Ectodermal cell (in vitro differentiated cells): ENCODE results near the gene SLC2A3.
"Not testable (repeated sequence)": the region's sequence is repeated elsewhere in the genome, so short reads cannot be mapped to it uniquely, and the experiment has no call there.

ENCODE experiments used
- H3K27ac ChIP-seq: 2 replicates; pipeline ENCODE4 v1.7.0; 2013; ENCODE audit warnings: mild to moderate bottlenecking, low read depth, low read length; ENCODE audit not compliant: insufficient read depth, poor library complexity, severe bottlenecking
- H3K27me3 ChIP-seq: 2 replicates; pipeline ENCODE4 v1.7.0; 2013; ENCODE audit warnings: mild to moderate bottlenecking, low read length; ENCODE audit not compliant: insufficient read depth, control insufficient read depth, poor library complexity, severe bottlenecking
- H3K36me3 ChIP-seq: one replicate; pipeline ENCODE4 v1.7.0; 2013; ENCODE audit warnings: low read length; ENCODE audit not compliant: control insufficient read depth, insufficient read depth
- H3K4me1 ChIP-seq: one replicate; pipeline ENCODE4 v1.7.0; 2013; ENCODE audit warnings: low read length; ENCODE audit not compliant: control insufficient read depth, insufficient read depth
- H3K4me3 ChIP-seq: 2 replicates; pipeline ENCODE4 v1.7.0; 2013; ENCODE audit warnings: low read depth, low read length, control low read depth; ENCODE audit not compliant: insufficient read depth
- H3K9me3 ChIP-seq: 2 replicates; pipeline ENCODE4 v1.7.0; 2013; ENCODE audit warnings: mild to moderate bottlenecking, low read length, moderate library complexity; ENCODE audit not compliant: control insufficient read depth
- WGBS, 2 experiments: methylation state at CpG; one replicate each; pipeline ENCODE4 v1.1.7; 2013; ENCODE audit warnings: missing lambda C conversion rate in 2 of 2; 5-methylcytosine and 5-hydroxymethylcytosine counted together

SLC2A3 gene

GRCh38 chr12:7972269-7972668 is 36.3 kb upstream of the SLC2A3 start:
- H3K4me1 ChIP-seq, H3K4me3 ChIP-seq, H3K9me3 ChIP-seq, H3K36me3 ChIP-seq, H3K27me3 ChIP-seq, H3K27ac ChIP-seq: not testable (repeated sequence)
- 80% methylated on average over 3 of the region's 9 CpGs; no CpG with 5 or more reads in 1 of the 2 experiments for WGBS, 2 experiments

DNA sequence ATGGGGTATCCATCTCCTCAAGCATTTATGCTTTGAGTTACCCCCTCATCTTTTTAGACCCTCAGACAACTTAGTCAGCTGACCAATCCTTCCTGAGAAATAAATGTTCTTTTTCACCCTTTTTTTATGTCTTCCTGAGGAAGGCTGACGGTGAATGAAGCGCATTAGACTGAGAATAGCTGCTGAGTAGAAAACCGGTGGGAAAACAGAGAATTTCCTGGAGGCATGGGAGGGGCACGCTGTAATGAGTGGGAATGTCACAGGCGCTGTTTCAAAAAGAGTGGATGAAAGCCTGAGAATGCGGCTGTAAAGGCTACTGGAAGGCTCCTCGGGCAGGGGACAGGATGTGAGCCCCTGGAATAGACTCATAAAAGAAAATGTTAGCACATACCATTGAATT is 35.8 kb upstream of the SLC2A3 start:
- not testable (repeated sequence) for H3K4me1 ChIP-seq, H3K27me3 ChIP-seq, H3K9me3 ChIP-seq, H3K36me3 ChIP-seq, H3K27ac ChIP-seq, H3K4me3 ChIP-seq
- WGBS, 2 experiments = 50% methylated on average over 1 of the region's 7 CpGs; no CpG with 5 or more reads in 1 of the 2 experiments

GRCh38 chr12:7970475-7971252 is 34.7 kb upstream of the SLC2A3 start:
- Histone ChIP-seq H3K4me3 (peak overlapping the region; percentile 35), H3K36me3 (no peaks in the 10 kb centered on the region), H3K9me3 (no peaks in the 10 kb centered on the region), H3K4me1 (peaks cover 9% of the 10 kb centered on the region), H3K27ac (peak overlapping the region; percentile 81), H3K27me3 (no peaks in the 10 kb centered on the region)
- WGBS, 2 experiments = 1 to 2% methylated on average over 49 of the region's 49 CpGs

DNA sequence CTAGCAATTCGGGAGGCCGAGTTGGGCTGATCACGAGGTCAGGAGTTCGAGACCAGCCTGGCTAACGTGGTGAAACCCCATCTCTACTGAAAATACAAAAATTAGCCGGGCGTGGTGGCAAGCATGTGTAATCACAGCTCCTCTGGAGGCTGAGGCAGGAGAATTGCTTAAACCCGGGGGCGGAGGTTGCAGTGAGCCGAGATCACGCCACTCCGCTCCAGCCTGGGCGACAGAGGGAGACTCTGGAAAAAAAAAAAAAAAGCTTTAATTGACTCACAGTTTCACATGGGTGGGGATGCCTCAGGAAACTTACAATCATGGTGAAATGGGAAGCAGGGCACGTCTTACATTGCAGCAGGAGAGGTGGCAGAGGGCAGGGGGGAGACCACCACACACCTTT is 30.6 kb upstream of the SLC2A3 start:
- Histone ChIP-seq H3K27me3 (no peaks in the 10 kb centered on the region), H3K4me3 (no peak overlapping the region), H3K4me1 (peaks cover 9% of the 10 kb centered on the region), H3K9me3 (no peaks in the 10 kb centered on the region), H3K27ac (no peak overlapping the region), H3K36me3 (no peaks in the 10 kb centered on the region)
- 92 to 95% methylated on average over 14 of the region's 14 CpGs for WGBS, 2 experiments

DNA sequence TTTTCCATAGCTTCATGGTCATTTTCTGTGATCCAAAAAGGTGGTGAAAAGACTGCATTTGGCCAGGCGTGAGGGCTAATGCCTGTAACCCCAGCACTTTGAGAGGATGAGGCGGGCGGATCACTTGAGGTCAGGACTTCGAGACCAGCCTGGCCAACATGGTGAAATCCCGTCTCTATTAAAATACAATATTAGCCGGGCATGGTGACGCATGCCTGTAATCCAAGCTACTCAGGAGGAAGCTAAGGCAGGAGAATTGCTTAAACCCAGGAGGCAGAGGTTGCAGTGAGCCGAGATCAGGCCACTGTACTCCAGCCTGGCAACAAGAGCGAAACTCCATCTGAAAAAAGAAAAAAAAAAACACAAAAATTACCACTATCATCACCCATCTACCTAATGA is 28.7 kb upstream of the SLC2A3 start:
- H3K4me3 ChIP-seq, H3K9me3 ChIP-seq, H3K4me1 ChIP-seq, H3K36me3 ChIP-seq, H3K27me3 ChIP-seq, H3K27ac ChIP-seq: not testable (repeated sequence)
- WGBS, 2 experiments = 89 to 95% methylated on average over 9 of the region's 9 CpGs

DNA sequence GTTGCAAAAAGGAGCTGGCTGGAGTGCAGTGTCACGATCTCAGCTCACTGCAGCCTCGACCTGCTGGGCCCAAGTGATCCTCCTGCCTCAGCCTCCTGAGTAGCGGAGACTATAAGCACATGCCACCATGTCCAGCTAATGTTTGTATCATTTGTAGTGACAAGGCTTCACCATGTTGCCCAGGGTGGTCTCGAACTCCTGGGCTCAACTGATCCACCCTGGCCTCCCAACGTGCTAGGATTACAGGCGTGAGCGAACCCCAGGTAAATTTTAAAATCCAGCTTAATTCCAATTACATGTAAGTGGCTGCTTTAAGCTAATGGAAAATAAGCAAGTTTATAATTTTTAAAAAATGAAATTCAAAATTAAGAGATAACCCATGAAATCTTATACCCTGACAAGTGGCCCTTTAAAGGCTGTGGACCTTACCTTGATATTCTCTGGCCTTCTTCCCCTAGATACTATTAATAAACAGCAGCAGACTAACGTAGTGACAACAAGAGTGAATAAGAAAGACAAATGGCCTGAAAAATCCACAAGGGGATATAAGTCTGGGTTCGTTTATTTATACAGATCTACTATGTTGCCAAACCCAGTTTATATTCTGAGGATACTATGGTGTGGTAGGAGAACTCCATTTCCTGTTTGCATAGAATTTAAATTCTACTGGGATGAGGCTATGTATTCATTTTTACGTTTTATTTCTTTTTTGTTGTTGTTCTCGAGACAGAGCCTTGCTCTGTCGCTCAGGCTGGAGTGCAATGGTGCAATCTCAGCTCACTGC is 25.6 kb upstream of the SLC2A3 start:
- H3K9me3 ChIP-seq = no peaks in the 10 kb centered on the region
- WGBS, 2 experiments = 89 to 90% methylated on average over 11 to 12 of the region's 12 CpGs
- no peaks in the 10 kb centered on the region for H3K36me3 ChIP-seq
- peaks cover 16% of the 10 kb centered on the region for H3K4me1 ChIP-seq
- H3K4me3 ChIP-seq = peak overlapping the region; percentile 40
- H3K27me3 ChIP-seq = no peaks in the 10 kb centered on the region
- H3K27ac ChIP-seq = no peak overlapping the region

DNA sequence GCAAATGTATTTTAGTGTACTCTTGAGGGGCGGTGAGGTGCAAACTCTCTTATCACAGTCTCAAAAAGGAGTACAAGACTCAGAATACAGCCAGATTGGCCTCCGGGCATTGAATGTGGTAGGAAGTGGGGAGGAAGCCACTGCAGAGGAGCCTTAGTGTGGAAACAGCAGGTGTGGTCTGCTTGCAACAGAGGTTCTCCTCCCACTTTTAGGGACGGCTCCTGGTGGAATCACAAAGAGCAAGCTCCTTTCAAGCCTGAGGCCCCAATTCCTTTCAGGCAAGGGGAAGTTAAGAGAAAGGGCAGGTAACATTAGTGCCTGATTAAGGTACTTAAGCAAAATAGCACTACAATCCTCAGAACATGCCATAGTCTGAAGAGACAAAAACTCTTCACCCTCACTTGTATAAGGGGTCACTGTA is 23.7 kb upstream of the SLC2A3 start:
- H3K4me1 ChIP-seq = peaks cover 16% of the 10 kb centered on the region
- WGBS, 2 experiments = 10 to 13% methylated on average over 3 of the region's 3 CpGs
- no peak overlapping the region for H3K27ac ChIP-seq
- H3K4me3 ChIP-seq = peak overlapping the region; percentile 40
- no peaks in the 10 kb centered on the region for H3K9me3 ChIP-seq
- H3K36me3 ChIP-seq = no peaks in the 10 kb centered on the region
- H3K27me3 ChIP-seq = no peaks in the 10 kb centered on the region

GRCh38 chr12:7959278-7959677 is 23.3 kb upstream of the SLC2A3 start:
- 37 to 57% methylated on average over 1 of the region's 1 CpG for WGBS, 2 experiments
- H3K4me1 ChIP-seq = peaks cover 16% of the 10 kb centered on the region
- H3K36me3 ChIP-seq = no peaks in the 10 kb centered on the region
- H3K4me3 ChIP-seq = no peak overlapping the region
- no peaks in the 10 kb centered on the region for H3K9me3 ChIP-seq
- no peak overlapping the region for H3K27ac ChIP-seq
- H3K27me3 ChIP-seq = no peaks in the 10 kb centered on the region

DNA sequence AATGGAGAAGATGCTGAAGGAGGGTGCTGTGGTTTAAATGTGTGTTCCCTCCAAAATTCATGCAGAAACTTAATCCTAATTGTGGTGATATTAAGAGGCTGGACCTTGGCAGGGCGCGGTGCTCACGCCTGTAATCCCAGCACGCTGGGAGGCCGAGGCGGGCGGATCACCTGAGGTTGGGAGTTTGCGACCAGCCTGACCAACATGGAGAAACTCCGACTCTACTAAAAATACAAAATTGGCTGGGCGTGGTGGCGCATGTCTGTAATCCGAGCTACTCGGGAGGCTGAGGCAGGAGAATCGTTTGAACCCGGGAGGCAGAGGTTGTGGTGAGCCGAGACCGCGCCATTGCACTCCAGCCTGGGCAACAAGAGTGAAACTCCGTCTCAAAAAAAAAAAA is 18.9 kb upstream of the SLC2A3 start:
- H3K9me3 ChIP-seq, H3K4me3 ChIP-seq, H3K36me3 ChIP-seq, H3K27me3 ChIP-seq, H3K27ac ChIP-seq: not testable (repeated sequence)
- 94 to 97% methylated on average over 19 of the region's 19 CpGs for WGBS, 2 experiments
- peaks cover 14% of the 10 kb centered on the region for H3K4me1 ChIP-seq

GRCh38 chr12:7954418-7954817 is 18.4 kb upstream of the SLC2A3 start:
- not testable (repeated sequence) for H3K27me3 ChIP-seq, H3K27ac ChIP-seq, H3K9me3 ChIP-seq, H3K4me1 ChIP-seq, H3K4me3 ChIP-seq, H3K36me3 ChIP-seq
- 89 to 94% methylated on average over 6 to 7 of the region's 10 CpGs for WGBS, 2 experiments
